ENCODE results near the gene PSMD6. TPM values are rescaled to one million over a fixed set of nuclear protein-coding genes. Genes with fewer than 3 reads are reported as not detected.

PSMD6 gene
- polyA plus RNA-seq, 1 donor from 2014 or later = 150 TPM

GRCh38 chr3:64021922-64022321 is 1.4 kb downstream of the PSMD6 start:
- Histone ChIP-seq H3K9me3 (ENCODE audit: low read length) (no peaks in the 10 kb centered on the region), H3K9me2 (ENCODE audit: insufficient read depth, low read length) (no peaks in the 10 kb centered on the region), H4K20me1 (ENCODE audit: insufficient read depth) (no peaks in the 10 kb centered on the region), H3K9ac (ENCODE audit: low read length) (peak overlapping the region; percentile 93), H3F3A (ENCODE audit: insufficient read depth, low read length, poor library complexity, severe bottlenecking) (no peaks in the 10 kb centered on the region), H3K27ac (ENCODE audit: low read length) (no peak overlapping the region), H3K36me3 (ENCODE audit: insufficient read depth, low read length) (no peaks in the 10 kb centered on the region), H3K4me2 (ENCODE audit: low read length) (peak overlapping the region; percentile 89), H2AFZ (ENCODE audit: low read depth, low read length) (no peak overlapping the region), H3K27me3 (ENCODE audit: insufficient read depth, low read depth, low read length) (no peaks in the 10 kb centered on the region), H3K79me2 (replicated peaks; ENCODE audit: insufficient read depth, low read length) (peaks cover 35% of the 10 kb centered on the region), H3K4me3 (ENCODE audit: low read length) (peak overlapping the region; percentile 95)
- TF ChIP-seq POLR2AphosphoS5 (IDR thresholded peaks at IDR 0.05) (no peak), REST (IDR thresholded peaks at IDR 0.05; ENCODE audit: borderline replicate concordance) (no peak), EP300 (conservative IDR thresholded peaks at IDR 0.05; ENCODE audit: poor library complexity, severe bottlenecking) (no peak), MXI1 (conservative IDR thresholded peaks at IDR 0.05; ENCODE audit: poor library complexity, severe bottlenecking) (no peak), RAD21 (conservative IDR thresholded peaks at IDR 0.05) (no peak)
- TF ChIP-seq, protein P1, sequence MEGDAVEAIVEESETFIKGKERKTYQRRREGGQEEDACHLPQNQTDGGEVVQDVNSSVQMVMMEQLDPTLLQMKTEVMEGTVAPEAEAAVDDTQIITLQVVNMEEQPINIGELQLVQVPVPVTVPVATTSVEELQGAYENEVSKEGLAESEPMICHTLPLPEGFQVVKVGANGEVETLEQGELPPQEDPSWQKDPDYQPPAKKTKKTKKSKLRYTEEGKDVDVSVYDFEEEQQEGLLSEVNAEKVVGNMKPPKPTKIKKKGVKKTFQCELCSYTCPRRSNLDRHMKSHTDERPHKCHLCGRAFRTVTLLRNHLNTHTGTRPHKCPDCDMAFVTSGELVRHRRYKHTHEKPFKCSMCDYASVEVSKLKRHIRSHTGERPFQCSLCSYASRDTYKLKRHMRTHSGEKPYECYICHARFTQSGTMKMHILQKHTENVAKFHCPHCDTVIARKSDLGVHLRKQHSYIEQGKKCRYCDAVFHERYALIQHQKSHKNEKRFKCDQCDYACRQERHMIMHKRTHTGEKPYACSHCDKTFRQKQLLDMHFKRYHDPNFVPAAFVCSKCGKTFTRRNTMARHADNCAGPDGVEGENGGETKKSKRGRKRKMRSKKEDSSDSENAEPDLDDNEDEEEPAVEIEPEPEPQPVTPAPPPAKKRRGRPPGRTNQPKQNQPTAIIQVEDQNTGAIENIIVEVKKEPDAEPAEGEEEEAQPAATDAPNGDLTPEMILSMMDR (IDR thresholded peaks at IDR 0.05; ENCODE audit: poor library complexity, severe bottlenecking) = peak; percentile 11

- no peak overlapping the region for H2AFZ ChIP-seq (ENCODE audit: low read depth, low read length)
- no peaks in the 10 kb centered on the region for H3K27me3 ChIP-seq (ENCODE audit: insufficient read depth, low read depth, low read length)
- no peak for TF ChIP-seq EZH2 (IDR thresholded peaks at IDR 0.05; ENCODE audit: borderline replicate concordance, insufficient read depth, low read length, poor library complexity, severe bottlenecking)
- TF ChIP-seq, protein P1 (IDR thresholded peaks at IDR 0.05; ENCODE audit: poor library complexity, severe bottlenecking) = no peak
- TF ChIP-seq REST (IDR thresholded peaks at IDR 0.05; ENCODE audit: borderline replicate concordance) = no peak
- TF ChIP-seq RAD21 (conservative IDR thresholded peaks at IDR 0.05) = no peak
- no peak for TF ChIP-seq MXI1 (conservative IDR thresholded peaks at IDR 0.05; ENCODE audit: poor library complexity, severe bottlenecking)
- TF ChIP-seq EP300 (conservative IDR thresholded peaks at IDR 0.05; ENCODE audit: poor library complexity, severe bottlenecking) = no peak
- no peak for TF ChIP-seq TAF1 (IDR thresholded peaks at IDR 0.05; ENCODE audit: low read depth)
- TF ChIP-seq POLR2AphosphoS5 (IDR thresholded peaks at IDR 0.05) = no peak
- TF ChIP-seq SMC3 (conservative IDR thresholded peaks at IDR 0.05; ENCODE audit: poor library complexity) = no peak
- no peaks in the 10 kb centered on the region for H3K9me3 ChIP-seq (ENCODE audit: low read length)
- H3K4me3 ChIP-seq (ENCODE audit: low read length) = no peak overlapping the region
- H3K9ac ChIP-seq (ENCODE audit: low read length) = no peak overlapping the region
- H3K9me2 ChIP-seq (ENCODE audit: insufficient read depth, low read length) = no peaks in the 10 kb centered on the region
- no peak overlapping the region for H3K4me2 ChIP-seq (ENCODE audit: low read length)
- peaks cover 35% of the 10 kb centered on the region for H3K79me2 ChIP-seq (replicated peaks; ENCODE audit: insufficient read depth, low read length)
- no peak overlapping the region for H3K27ac ChIP-seq (ENCODE audit: low read length)
- no peaks in the 10 kb centered on the region for H3K36me3 ChIP-seq (ENCODE audit: insufficient read depth, low read length)
- no peaks in the 10 kb centered on the region for H3F3A ChIP-seq (ENCODE audit: insufficient read depth, low read length, poor library complexity, severe bottlenecking)
- H4K20me1 ChIP-seq (ENCODE audit: insufficient read depth) = no peaks in the 10 kb centered on the region
Measured at GRCh38 chr3:64019879-64020278, 3.4 kb downstream of the PSMD6 start.

Measured in neural cell (in vitro differentiated cells).